ENCODE data around the gene SRD5A3.

The SRD5A3 gene

DNA sequence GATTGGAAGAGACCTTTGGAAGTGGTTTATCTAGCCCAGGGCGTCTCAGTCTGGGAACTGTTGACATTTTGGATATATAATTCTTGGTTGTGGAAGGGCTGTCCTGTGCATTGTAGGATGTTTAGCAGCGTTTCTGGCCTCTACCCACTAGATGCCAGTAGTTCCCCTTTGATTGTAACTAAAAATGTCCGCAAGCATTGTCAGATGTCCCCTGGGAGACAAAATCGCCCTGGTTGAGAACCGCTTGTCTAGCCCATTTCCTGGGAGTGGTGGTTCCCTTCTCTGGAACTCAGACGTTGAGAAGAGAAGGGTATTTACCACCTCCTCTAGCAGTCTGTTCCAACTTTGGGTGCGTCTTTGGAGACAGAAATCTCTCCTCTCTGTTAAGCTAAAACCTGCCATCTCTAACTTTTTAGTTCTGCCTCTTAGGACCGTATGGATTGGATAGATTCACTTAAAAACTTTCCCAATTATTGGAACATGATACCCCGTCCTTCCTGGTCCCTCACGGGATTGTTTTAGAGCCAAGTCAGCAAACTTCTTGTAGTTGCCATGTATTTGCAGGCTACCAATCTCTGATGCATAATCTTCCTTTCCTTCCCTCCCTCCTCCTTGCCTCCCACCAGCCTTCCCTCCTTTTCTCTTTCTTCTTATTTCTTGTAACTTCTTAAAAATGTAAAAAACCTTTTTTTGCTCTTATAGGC, 63.6 kb downstream of the SRD5A3 start:
- no peak for DNase-seq (ENCODE audit: low spot score)

- DNase-seq (ENCODE audit: low spot score) = no peak
These were observed 64.4 kb downstream of the SRD5A3 start for GRCh38 chr4:55410431-55410830.

DNA sequence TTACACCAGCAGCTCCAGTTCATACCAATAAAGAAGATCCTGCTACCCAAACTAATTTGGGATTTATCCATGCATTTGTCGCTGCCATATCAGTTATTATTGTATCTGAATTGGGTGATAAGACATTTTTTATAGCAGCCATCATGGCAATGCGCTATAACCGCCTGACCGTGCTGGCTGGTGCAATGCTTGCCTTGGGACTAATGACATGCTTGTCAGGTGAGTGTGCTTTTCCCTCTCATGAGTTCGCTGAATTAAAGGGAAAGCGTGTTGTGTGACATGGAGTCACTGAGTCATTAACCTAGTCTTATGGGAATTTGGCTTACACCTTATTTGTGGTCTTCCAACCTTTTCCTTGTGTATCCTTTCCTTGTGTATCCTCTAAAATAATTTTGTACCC, 65.6 kb downstream of the SRD5A3 start:
- DNase-seq (ENCODE audit: low spot score) = no peak

DNA sequence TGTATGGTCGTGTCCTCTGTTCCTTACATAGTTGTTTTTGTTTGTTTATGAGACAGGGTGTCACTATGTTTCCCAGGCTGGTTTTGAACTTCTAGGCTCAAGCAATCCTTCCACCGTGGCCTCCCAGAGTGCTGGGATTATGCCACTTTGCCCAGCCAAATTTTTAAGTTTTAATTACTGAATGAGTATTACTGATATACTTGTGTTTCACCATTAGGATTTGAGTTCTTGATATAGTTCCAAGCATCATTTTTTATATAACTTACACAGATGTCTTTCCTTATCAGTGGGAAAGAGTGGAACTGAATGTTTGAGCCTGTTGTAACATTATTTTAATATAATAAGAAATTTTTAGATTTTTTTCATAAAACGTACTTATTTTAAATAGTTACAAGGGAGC, 70.1 kb downstream of the SRD5A3 start:
- DNase-seq (ENCODE audit: low spot score) = no peak
